ENCODE measurements around the gene DEFB126.

GRCh38 chr20:168876-169275 lies 26.5 kb downstream of the DEFB126 start:
- TF ChIP-seq POLR2A (IDR thresholded peaks at IDR 0.05; ENCODE audit: low read length) = no peak
- TF ChIP-seq GATA1 (IDR thresholded peaks at IDR 0.05; ENCODE audit: low read depth, low read length) = no peak
